ENCODE measurements around the gene LRIG1. TPM values are rescaled to one million over a fixed set of nuclear protein-coding genes. Genes with fewer than 3 reads are reported as not detected.

The LRIG1 gene
- total and polyA plus RNA-seq, 2 of the 8 experiments (the other 6 are each of a cell fraction or from before 2014, with no cell fraction given): 78.1 to 88.7 TPM

- TF ChIP-seq SP4 (IDR thresholded peaks at IDR 0.05; ENCODE audit: low read length): no peak
Observed at GRCh38 chr3:66465587-66465986, 35.2 kb downstream of the LRIG1 start (continued).
